Activated CD4-positive, alpha-beta memory T cell treated with anti-CD3 and anti-CD28 coated beads, Interleukin-2, amount 10 ng/mL, durations not matched to agents 7 days and 5 days (primary cell): Measurements from ENCODE around the gene TSBP1. TPM values are rescaled to one million over a fixed set of nuclear protein-coding genes. Genes with fewer than 3 reads are reported as not detected.
"Not testable (repeated sequence)": the region's sequence is repeated elsewhere in the genome, so short reads cannot be mapped to it uniquely, and the experiment has no call there.

ENCODE experiments used
- CTCF ChIA-PET: fragments of 350-600 bp; sonication (Branson Sonifier 250); formaldehyde crosslinking; loops from one replicate; lab custom pipeline; 2021; ENCODE audit warnings: antibody characterized with exemption, inconsistent platforms; lab: Charles Lee
- POLR2A ChIA-PET: fragments of 350-600 bp; sonication (Branson Sonifier 250); formaldehyde crosslinking; loops from one replicate; lab custom pipeline; 2021; ENCODE audit warnings: antibody characterized with exemption; lab: Charles Lee
- DNase-seq: peaks from one replicate; pipeline ENCODE4 v3.0.0-alpha.2; 2020
- H3K27ac Mint-ChIP-seq: one replicate; pipeline ENCODE4 v1.8.0; 2021; ENCODE audit warnings: mild to moderate bottlenecking, mixed read lengths
- H3K27me3 Mint-ChIP-seq: one replicate; pipeline ENCODE4 v1.8.0; 2021; ENCODE audit warnings: mixed read lengths
- H3K36me3 Mint-ChIP-seq: one replicate; pipeline ENCODE4 v1.8.0; 2021; ENCODE audit warnings: low read depth, mixed read lengths
- H3K4me1 Mint-ChIP-seq: one replicate; pipeline ENCODE4 v1.8.0; 2021; ENCODE audit warnings: mixed read lengths
- H3K4me3 Mint-ChIP-seq: one replicate; pipeline ENCODE4 v1.8.0; 2021; ENCODE audit warnings: mild to moderate bottlenecking, mixed read lengths
- H3K9me3 Mint-ChIP-seq: one replicate; pipeline ENCODE4 v1.8.0; 2021; ENCODE audit warnings: mixed read lengths
- total RNA-seq, 2 experiments: library from RNA; stranded (reverse); gene quantifications; one replicate each; pipeline ENCODE4 v1.2.3, GENCODE V29; 2021

The TSBP1 gene
- total RNA-seq, 2 experiments from 2014 or later = not detected

GRCh38 chr6:32358548-32358947, 13.2 kb downstream of the TSBP1 start:
- DNase-seq, H3K27ac Mint-ChIP-seq, H3K4me3 Mint-ChIP-seq, H3K36me3 Mint-ChIP-seq, H3K9me3 Mint-ChIP-seq, POLR2A ChIA-PET, H3K4me1 Mint-ChIP-seq, CTCF ChIA-PET: not testable (repeated sequence)
- H3K27me3 Mint-ChIP-seq = peaks cover 18% of the 10 kb centered on the region

GRCh38 chr6:32355018-32355417, 16.7 kb downstream of the TSBP1 start:
- ChIA-PET CTCF (no interaction called here), POLR2A (no interaction called here)
- Mint-ChIP-seq H3K27ac (no peak overlapping the region), H3K4me3 (no peak overlapping the region), H3K36me3 (peaks cover 2% of the 10 kb centered on the region), H3K4me1 (peaks cover 3% of the 10 kb centered on the region), H3K9me3 (no peaks in the 10 kb centered on the region), H3K27me3 (peaks cover 15% of the 10 kb centered on the region)
- no peak for DNase-seq

GRCh38 chr6:32353348-32353747, 18.4 kb downstream of the TSBP1 start:
- Mint-ChIP-seq H3K27me3 (peaks cover 22% of the 10 kb centered on the region), H3K27ac (no peak overlapping the region), H3K36me3 (peaks cover 2% of the 10 kb centered on the region), H3K4me1 (peaks cover 5% of the 10 kb centered on the region), H3K4me3 (no peak overlapping the region), H3K9me3 (no peaks in the 10 kb centered on the region)
- ChIA-PET POLR2A (no interaction called here), CTCF (no interaction called here)
- DNase-seq = no peak

GRCh38 chr6:32340242-32340641, 31.5 kb downstream of the TSBP1 start:
- ChIA-PET CTCF (interaction anchor here (1.5 kb wide), 1 partner anchor 95 kb away, joined by 4 read pairs; no protein-coding TSS in a partner anchor), POLR2A (no interaction called here)
- DNase-seq = no peak
- no peaks in the 10 kb centered on the region for H3K9me3 Mint-ChIP-seq
- H3K4me1 Mint-ChIP-seq = no peaks in the 10 kb centered on the region
- no peaks in the 10 kb centered on the region for H3K36me3 Mint-ChIP-seq
- no peak overlapping the region for H3K4me3 Mint-ChIP-seq
- H3K27me3 Mint-ChIP-seq = peaks cover 24% of the 10 kb centered on the region
- no peak overlapping the region for H3K27ac Mint-ChIP-seq

- ChIA-PET CTCF (no interaction called here), POLR2A (no interaction called here)
- no peaks in the 10 kb centered on the region for H3K36me3 Mint-ChIP-seq
- no peaks in the 10 kb centered on the region for H3K4me1 Mint-ChIP-seq
- H3K4me3 Mint-ChIP-seq = no peak overlapping the region
- DNase-seq = no peak
- H3K9me3 Mint-ChIP-seq = no peaks in the 10 kb centered on the region
- H3K27ac Mint-ChIP-seq = no peak overlapping the region
- H3K27me3 Mint-ChIP-seq = peaks cover 29% of the 10 kb centered on the region
Observed at GRCh38 chr6:32337186-32337805, 34.4 kb downstream of the TSBP1 start.

GRCh38 chr6:32332433-32332832, 39.3 kb downstream of the TSBP1 start:
- Mint-ChIP-seq H3K4me1 (no peaks in the 10 kb centered on the region), H3K27me3 (peaks cover 9% of the 10 kb centered on the region), H3K36me3 (no peaks in the 10 kb centered on the region), H3K4me3 (no peak overlapping the region), H3K9me3 (no peaks in the 10 kb centered on the region), H3K27ac (no peak overlapping the region)
- ChIA-PET POLR2A (no interaction called here), CTCF (no interaction called here)
- no peak for DNase-seq

GRCh38 chr6:32329141-32329540, 42.6 kb downstream of the TSBP1 start:
- Mint-ChIP-seq H3K36me3 (no peaks in the 10 kb centered on the region), H3K9me3 (no peaks in the 10 kb centered on the region), H3K27ac (no peak overlapping the region), H3K27me3 (peaks cover 15% of the 10 kb centered on the region), H3K4me1 (peaks cover 17% of the 10 kb centered on the region), H3K4me3 (no peak overlapping the region)
- POLR2A ChIA-PET = no interaction called here
- DNase-seq = no peak
- CTCF ChIA-PET = no interaction called here

- no peak for DNase-seq
- CTCF ChIA-PET = interaction anchor here (0.6 kb wide), 1 partner anchor 72 kb away, joined by 3 read pairs; no protein-coding TSS in a partner anchor
- Mint-ChIP-seq H3K27ac (no peak overlapping the region), H3K4me3 (no peak overlapping the region), H3K36me3 (no peaks in the 10 kb centered on the region), H3K9me3 (no peaks in the 10 kb centered on the region), H3K27me3 (peaks cover 22% of the 10 kb centered on the region), H3K4me1 (peaks cover 17% of the 10 kb centered on the region)
- POLR2A ChIA-PET = no interaction called here
Observed at GRCh38 chr6:32327103-32327502, 44.6 kb downstream of the TSBP1 start.

- Mint-ChIP-seq H3K27ac (no peak overlapping the region), H3K36me3 (no peaks in the 10 kb centered on the region), H3K27me3 (peaks cover 32% of the 10 kb centered on the region), H3K4me1 (no peaks in the 10 kb centered on the region), H3K9me3 (no peaks in the 10 kb centered on the region), H3K4me3 (no peak overlapping the region)
- ChIA-PET POLR2A (no interaction called here), CTCF (no interaction called here)
- no peak for DNase-seq
Observed at GRCh38 chr6:32318501-32318900, 53.2 kb downstream of the TSBP1 start.

GRCh38 chr6:32317541-32317940, 54.2 kb downstream of the TSBP1 start:
- Mint-ChIP-seq H3K4me1 (no peaks in the 10 kb centered on the region), H3K36me3 (no peaks in the 10 kb centered on the region)

GRCh38 chr6:32313964-32314363, 57.7 kb downstream of the TSBP1 start:
- ChIA-PET CTCF (no interaction called here), POLR2A (no interaction called here)
- DNase-seq = no peak
- no peaks in the 10 kb centered on the region for H3K4me1 Mint-ChIP-seq
- peaks cover 23% of the 10 kb centered on the region for H3K27me3 Mint-ChIP-seq
- no peak overlapping the region for H3K27ac Mint-ChIP-seq
- no peaks in the 10 kb centered on the region for H3K36me3 Mint-ChIP-seq
- no peaks in the 10 kb centered on the region for H3K9me3 Mint-ChIP-seq
- H3K4me3 Mint-ChIP-seq = no peak overlapping the region

More at GRCh38 chr6:32317541-32317940, 54.2 kb downstream of the TSBP1 start:
- Mint-ChIP-seq H3K9me3 (no peaks in the 10 kb centered on the region), H3K27ac (no peak overlapping the region), H3K4me3 (no peak overlapping the region), H3K27me3 (peaks cover 26% of the 10 kb centered on the region)
- ChIA-PET POLR2A (no interaction called here), CTCF (no interaction called here)
- DNase-seq = no peak

- no peaks in the 10 kb centered on the region for H3K36me3 Mint-ChIP-seq
- no peaks in the 10 kb centered on the region for H3K9me3 Mint-ChIP-seq
- peaks cover 43% of the 10 kb centered on the region for H3K27me3 Mint-ChIP-seq
- no peaks in the 10 kb centered on the region for H3K4me1 Mint-ChIP-seq
- ChIA-PET CTCF (no interaction called here), POLR2A (no interaction called here)
- H3K27ac Mint-ChIP-seq = no peak overlapping the region
- no peak for DNase-seq
- H3K4me3 Mint-ChIP-seq = no peak overlapping the region
Observed at GRCh38 chr6:32298632-32299336, 72.9 kb downstream of the TSBP1 start.

GRCh38 chr6:32294980-32295379, 76.7 kb downstream of the TSBP1 start:
- CTCF ChIA-PET, POLR2A ChIA-PET, H3K4me3 Mint-ChIP-seq, H3K9me3 Mint-ChIP-seq, H3K4me1 Mint-ChIP-seq, H3K27ac Mint-ChIP-seq, H3K36me3 Mint-ChIP-seq, DNase-seq: not testable (repeated sequence)
- peaks cover 55% of the 10 kb centered on the region for H3K27me3 Mint-ChIP-seq

GRCh38 chr6:32294566-32294965, 77.1 kb downstream of the TSBP1 start:
- Mint-ChIP-seq H3K36me3 (no peaks in the 10 kb centered on the region), H3K4me3 (no peak overlapping the region), H3K27ac (no peak overlapping the region), H3K4me1 (no peaks in the 10 kb centered on the region), H3K9me3 (no peaks in the 10 kb centered on the region), H3K27me3 (peaks cover 56% of the 10 kb centered on the region)
- no peak for DNase-seq
- ChIA-PET CTCF (no interaction called here), POLR2A (no interaction called here)
